Stimulated activated naive CD8-positive, alpha-beta T cell treated with anti-CD3 and anti-CD28 coated beads, Interleukin-15, amount 100 ng/mL, for 72 hours (primary cell): ENCODE results near the gene CTDNEP1.

Experiments used
- ATAC-seq: fragments of 150-1000 bp; cut with Tn5 transposase; 2 replicates; pipeline ENCODE4 v1.10.0; 2021; ENCODE audit warnings: mild to moderate bottlenecking, moderate library complexity
- DNase-seq, 2 donors: peaks; one replicate each; pipeline ENCODE4 v3.0.0; 2021 to 2022
- H3K27ac Mint-ChIP-seq, 2 donors: one replicate each; pipeline ENCODE4 v1.8.0; 2022; ENCODE audit warnings: mild to moderate bottlenecking in 2 of 2, mixed read lengths in 2 of 2, moderate library complexity in 2 of 2
- H3K27me3 Mint-ChIP-seq: one replicate; pipeline ENCODE4 v1.8.0; 2022; ENCODE audit warnings: mixed read lengths
- H3K4me1 Mint-ChIP-seq: one replicate; pipeline ENCODE4 v1.8.0; 2022; ENCODE audit warnings: mild to moderate bottlenecking, mixed read lengths
- H3K4me3 Mint-ChIP-seq, 2 donors: one replicate each; pipeline ENCODE4 v1.8.0; 2022; ENCODE audit warnings: mild to moderate bottlenecking in 2 of 2, mixed read lengths in 2 of 2, moderate library complexity in 1 of 2
- H3K9me3 Mint-ChIP-seq, 2 donors: one replicate each; pipeline ENCODE4 v1.8.0; 2022; ENCODE audit warnings: mixed read lengths in 2 of 2

The CTDNEP1 gene

GRCh38 chr17:7233701-7234082, 17.8 kb downstream of the CTDNEP1 start:
- Mint-ChIP-seq H3K9me3 (no peaks in the 10 kb centered on the region), H3K4me3 (peak overlapping the region; percentile 95 to 98), H3K4me1 (peaks cover 80% of the 10 kb centered on the region), H3K27me3 (no peaks in the 10 kb centered on the region), H3K27ac (peak overlapping the region; percentile 96)
- ATAC-seq (peak; percentile 33), DNase-seq (no peak)

GRCh38 chr17:7232114-7232513, 19.4 kb downstream of the CTDNEP1 start:
- H3K4me1 Mint-ChIP-seq: peaks cover 91% of the 10 kb centered on the region
- no peak for ATAC-seq

GRCh38 chr17:7229504-7229903, 22.0 kb downstream of the CTDNEP1 start:
- no peak overlapping the region for H3K4me3 Mint-ChIP-seq

More at GRCh38 chr17:7232114-7232513, 19.4 kb downstream of the CTDNEP1 start:
- Mint-ChIP-seq H3K27me3 (no peaks in the 10 kb centered on the region), H3K4me3 (peak overlapping the region; percentile 30 to 98), H3K27ac (no peak overlapping the region), H3K9me3 (no peaks in the 10 kb centered on the region)
- no peak for DNase-seq

GRCh38 chr17:7228920-7229319, 22.6 kb downstream of the CTDNEP1 start:
- DNase-seq: no peak
- no peak for ATAC-seq
- H3K27ac Mint-ChIP-seq: no peak overlapping the region

More at GRCh38 chr17:7229504-7229903, 22.0 kb downstream of the CTDNEP1 start:
- ATAC-seq (no peak), DNase-seq (no peak)
- H3K4me1 Mint-ChIP-seq: peaks cover 64% of the 10 kb centered on the region
- no peak overlapping the region for H3K27ac Mint-ChIP-seq
- no peaks in the 10 kb centered on the region for H3K27me3 Mint-ChIP-seq
- no peaks in the 10 kb centered on the region for H3K9me3 Mint-ChIP-seq

GRCh38 chr17:7226721-7227710, 24.5 kb downstream of the CTDNEP1 start:
- no peak for ATAC-seq
- no peaks in the 10 kb centered on the region for H3K27me3 Mint-ChIP-seq
- no peaks in the 10 kb centered on the region for H3K9me3 Mint-ChIP-seq
- H3K27ac Mint-ChIP-seq: peak overlapping the region in 1 of 2 donors; percentile 27
- no peak for DNase-seq
- H3K4me1 Mint-ChIP-seq: peaks cover 46% of the 10 kb centered on the region
- no peak overlapping the region for H3K4me3 Mint-ChIP-seq

More at GRCh38 chr17:7228920-7229319, 22.6 kb downstream of the CTDNEP1 start:
- H3K9me3 Mint-ChIP-seq: no peaks in the 10 kb centered on the region
- H3K4me1 Mint-ChIP-seq: peaks cover 62% of the 10 kb centered on the region
- no peaks in the 10 kb centered on the region for H3K27me3 Mint-ChIP-seq
- H3K4me3 Mint-ChIP-seq: no peak overlapping the region

GRCh38 chr17:7225711-7226331, 25.7 kb downstream of the CTDNEP1 start:
- H3K27ac Mint-ChIP-seq: no peak overlapping the region
- no peak overlapping the region for H3K4me3 Mint-ChIP-seq
- ATAC-seq (peak; percentile 30), DNase-seq (no peak)
- H3K4me1 Mint-ChIP-seq: peaks cover 48% of the 10 kb centered on the region
- H3K27me3 Mint-ChIP-seq: no peaks in the 10 kb centered on the region
- H3K9me3 Mint-ChIP-seq: no peaks in the 10 kb centered on the region

- no peak overlapping the region for H3K27ac Mint-ChIP-seq
- no peaks in the 10 kb centered on the region for H3K27me3 Mint-ChIP-seq
- H3K9me3 Mint-ChIP-seq: no peaks in the 10 kb centered on the region
- no peak overlapping the region for H3K4me3 Mint-ChIP-seq
- ATAC-seq (no peak), DNase-seq (no peak)
- H3K4me1 Mint-ChIP-seq: peaks cover 47% of the 10 kb centered on the region
Observed at GRCh38 chr17:7224661-7225111, 26.8 kb downstream of the CTDNEP1 start.

GRCh38 chr17:7224110-7224509, 27.4 kb downstream of the CTDNEP1 start:
- H3K4me1 Mint-ChIP-seq: peaks cover 49% of the 10 kb centered on the region
- H3K27ac Mint-ChIP-seq: no peak overlapping the region
- H3K4me3 Mint-ChIP-seq: no peak overlapping the region
- DNase-seq: no peak
- no peak for ATAC-seq
- no peaks in the 10 kb centered on the region for H3K27me3 Mint-ChIP-seq
- no peaks in the 10 kb centered on the region for H3K9me3 Mint-ChIP-seq

- H3K4me1 Mint-ChIP-seq: peaks cover 49% of the 10 kb centered on the region
- no peaks in the 10 kb centered on the region for H3K27me3 Mint-ChIP-seq
- DNase-seq (no peak), ATAC-seq (no peak)
- no peaks in the 10 kb centered on the region for H3K9me3 Mint-ChIP-seq
- H3K27ac Mint-ChIP-seq: no peak overlapping the region
- no peak overlapping the region for H3K4me3 Mint-ChIP-seq
Observed at GRCh38 chr17:7223375-7223774, 28.2 kb downstream of the CTDNEP1 start.

- no peaks in the 10 kb centered on the region for H3K9me3 Mint-ChIP-seq
- peaks cover 49% of the 10 kb centered on the region for H3K4me1 Mint-ChIP-seq
- ATAC-seq (no peak), DNase-seq (no peak)
- H3K4me3 Mint-ChIP-seq: no peak overlapping the region
- H3K27ac Mint-ChIP-seq: no peak overlapping the region
- no peaks in the 10 kb centered on the region for H3K27me3 Mint-ChIP-seq
Observed at GRCh38 chr17:7222972-7223292, 28.6 kb downstream of the CTDNEP1 start.

GRCh38 chr17:7222093-7222971, 29.2 kb downstream of the CTDNEP1 start:
- Mint-ChIP-seq H3K9me3 (no peaks in the 10 kb centered on the region), H3K4me1 (peaks cover 49% of the 10 kb centered on the region), H3K27me3 (no peaks in the 10 kb centered on the region), H3K27ac (no peak overlapping the region), H3K4me3 (no peak overlapping the region)
- no peak for ATAC-seq
- no peak for DNase-seq

- Mint-ChIP-seq H3K27me3 (no peaks in the 10 kb centered on the region), H3K4me1 (peaks cover 52% of the 10 kb centered on the region), H3K27ac (peak overlapping the region in 1 of 2 donors; percentile 87), H3K9me3 (no peaks in the 10 kb centered on the region), H3K4me3 (peak overlapping the region in 1 of 2 donors; percentile 99)
- DNase-seq (no peak), ATAC-seq (no peak)
Observed at GRCh38 chr17:7221278-7222092, 30.0 kb downstream of the CTDNEP1 start.

GRCh38 chr17:7220593-7221277, 30.8 kb downstream of the CTDNEP1 start:
- peaks cover 60% of the 10 kb centered on the region for H3K4me1 Mint-ChIP-seq
- peak; percentile 73 for ATAC-seq

More at GRCh38 chr17:7220593-7221277, 30.8 kb downstream of the CTDNEP1 start:
- Mint-ChIP-seq H3K4me3 (peak overlapping the region; percentile 98 to 99), H3K27ac (peak overlapping the region; percentile 93 to 98), H3K9me3 (no peaks in the 10 kb centered on the region), H3K27me3 (no peaks in the 10 kb centered on the region)
- peak; percentile 67 to 76 for DNase-seq
